Measurements from ENCODE around the gene SYT4.

Gene SYT4

GRCh38 chr18:43220691-43221090 lies 56.6 kb downstream of the SYT4 start:
- no peak for DNase-seq (ENCODE audit: low read depth)
- no peak overlapping the region for H3K4me3 ChIP-seq (ENCODE audit: low read length)
- TF ChIP-seq, protein P1, sequence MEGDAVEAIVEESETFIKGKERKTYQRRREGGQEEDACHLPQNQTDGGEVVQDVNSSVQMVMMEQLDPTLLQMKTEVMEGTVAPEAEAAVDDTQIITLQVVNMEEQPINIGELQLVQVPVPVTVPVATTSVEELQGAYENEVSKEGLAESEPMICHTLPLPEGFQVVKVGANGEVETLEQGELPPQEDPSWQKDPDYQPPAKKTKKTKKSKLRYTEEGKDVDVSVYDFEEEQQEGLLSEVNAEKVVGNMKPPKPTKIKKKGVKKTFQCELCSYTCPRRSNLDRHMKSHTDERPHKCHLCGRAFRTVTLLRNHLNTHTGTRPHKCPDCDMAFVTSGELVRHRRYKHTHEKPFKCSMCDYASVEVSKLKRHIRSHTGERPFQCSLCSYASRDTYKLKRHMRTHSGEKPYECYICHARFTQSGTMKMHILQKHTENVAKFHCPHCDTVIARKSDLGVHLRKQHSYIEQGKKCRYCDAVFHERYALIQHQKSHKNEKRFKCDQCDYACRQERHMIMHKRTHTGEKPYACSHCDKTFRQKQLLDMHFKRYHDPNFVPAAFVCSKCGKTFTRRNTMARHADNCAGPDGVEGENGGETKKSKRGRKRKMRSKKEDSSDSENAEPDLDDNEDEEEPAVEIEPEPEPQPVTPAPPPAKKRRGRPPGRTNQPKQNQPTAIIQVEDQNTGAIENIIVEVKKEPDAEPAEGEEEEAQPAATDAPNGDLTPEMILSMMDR (conservative IDR thresholded peaks at IDR 0.05; ENCODE audit: low read length): no peak
